Muscle layer of colon (tissue), 2 donors: Measurements from ENCODE around the gene TBC1D8.
"Not testable (repeated sequence)": the region's sequence is repeated elsewhere in the genome, so short reads cannot be mapped to it uniquely, and the experiment has no call there.

Experiments used
- H3K27ac ChIP-seq: one replicate; pipeline ENCODE4 v1.7.0; 2013; ENCODE audit warnings: low read depth, mild to moderate bottlenecking, low read length, moderate library complexity
- H3K27me3 ChIP-seq, 2 donors: one replicate each; pipeline ENCODE4 v1.7.0; 2013; ENCODE audit warnings: low read length in 2 of 2, mild to moderate bottlenecking in 2 of 2; ENCODE audit not compliant: insufficient read depth in 2 of 2, control insufficient read depth in 1 of 2
- H3K36me3 ChIP-seq: one replicate; pipeline ENCODE4 v1.7.0; 2013; ENCODE audit warnings: mild to moderate bottlenecking, low read length; ENCODE audit not compliant: insufficient read depth
- H3K4me1 ChIP-seq: one replicate; pipeline ENCODE4 v1.7.0; 2013; ENCODE audit warnings: mild to moderate bottlenecking, low read length; ENCODE audit not compliant: insufficient read depth
- H3K4me3 ChIP-seq, 2 donors: one replicate each; pipeline ENCODE4 v1.7.0; 2013; ENCODE audit warnings: low read length in 2 of 2, low read depth in 1 of 2, mild to moderate bottlenecking in 1 of 2, moderate library complexity in 1 of 2
- H3K9ac ChIP-seq: one replicate; pipeline ENCODE4 v1.7.0; 2013; ENCODE audit warnings: low read length
- H3K9me3 ChIP-seq: one replicate; pipeline ENCODE4 v1.7.0; 2013; ENCODE audit warnings: mild to moderate bottlenecking, low read length
- donor health status: abdominal sarcoma.
- donor health status: Adenocarcinoma of cecum.

TBC1D8 gene

GRCh38 chr2:101185656-101186055 is 34.5 kb upstream of the TBC1D8 start:
- Histone ChIP-seq H3K9ac (no peak overlapping the region), H3K36me3 (no peaks in the 10 kb centered on the region), H3K4me1 (no peaks in the 10 kb centered on the region), H3K9me3 (no peaks in the 10 kb centered on the region), H3K27me3 (no peaks in the 10 kb centered on the region), H3K27ac (no peak overlapping the region), H3K4me3 (no peak overlapping the region)

- Histone ChIP-seq H3K27me3 (no peaks in the 10 kb centered on the region), H3K4me3 (no peak overlapping the region), H3K9me3 (no peaks in the 10 kb centered on the region), H3K4me1 (no peaks in the 10 kb centered on the region), H3K9ac (no peak overlapping the region), H3K27ac (no peak overlapping the region), H3K36me3 (no peaks in the 10 kb centered on the region)
Observed at GRCh38 chr2:101185085-101185484, 33.9 kb upstream of the TBC1D8 start.

- Histone ChIP-seq H3K9ac (no peak overlapping the region), H3K4me1 (no peaks in the 10 kb centered on the region), H3K4me3 (no peak overlapping the region), H3K36me3 (no peaks in the 10 kb centered on the region), H3K27me3 (no peaks in the 10 kb centered on the region), H3K9me3 (no peaks in the 10 kb centered on the region), H3K27ac (no peak overlapping the region)
Observed at GRCh38 chr2:101179982-101180381, 28.8 kb upstream of the TBC1D8 start.

GRCh38 chr2:101176803-101177202 is 25.6 kb upstream of the TBC1D8 start:
- Histone ChIP-seq H3K9me3 (no peaks in the 10 kb centered on the region), H3K36me3 (no peaks in the 10 kb centered on the region), H3K4me3 (no peak overlapping the region), H3K27me3 (no peaks in the 10 kb centered on the region), H3K27ac (no peak overlapping the region), H3K9ac (no peak overlapping the region), H3K4me1 (no peaks in the 10 kb centered on the region)

GRCh38 chr2:101175991-101176390 is 24.8 kb upstream of the TBC1D8 start:
- H3K9me3 ChIP-seq = no peaks in the 10 kb centered on the region
- H3K27ac ChIP-seq = no peak overlapping the region
- H3K27me3 ChIP-seq = no peaks in the 10 kb centered on the region
- no peaks in the 10 kb centered on the region for H3K4me1 ChIP-seq
- no peak overlapping the region for H3K4me3 ChIP-seq
- no peaks in the 10 kb centered on the region for H3K36me3 ChIP-seq
- no peak overlapping the region for H3K9ac ChIP-seq

- no peak overlapping the region for H3K4me3 ChIP-seq
- no peaks in the 10 kb centered on the region for H3K9me3 ChIP-seq
- no peak overlapping the region for H3K27ac ChIP-seq
- H3K9ac ChIP-seq = no peak overlapping the region
- H3K4me1 ChIP-seq = no peaks in the 10 kb centered on the region
- H3K27me3 ChIP-seq = no peaks in the 10 kb centered on the region
- H3K36me3 ChIP-seq = no peaks in the 10 kb centered on the region
Observed at GRCh38 chr2:101173707-101174295, 22.6 kb upstream of the TBC1D8 start.

- not testable (repeated sequence) for H3K4me1 ChIP-seq
Observed at GRCh38 chr2:101169822-101170221, 18.6 kb upstream of the TBC1D8 start.

GRCh38 chr2:101168706-101169105 is 17.5 kb upstream of the TBC1D8 start:
- no peaks in the 10 kb centered on the region for H3K36me3 ChIP-seq
- no peak overlapping the region for H3K4me3 ChIP-seq
- H3K27ac ChIP-seq = no peak overlapping the region
- H3K9ac ChIP-seq = no peak overlapping the region
- no peaks in the 10 kb centered on the region for H3K27me3 ChIP-seq
- peaks cover 4% of the 10 kb centered on the region for H3K9me3 ChIP-seq
- no peaks in the 10 kb centered on the region for H3K4me1 ChIP-seq

More at GRCh38 chr2:101169822-101170221, 18.6 kb upstream of the TBC1D8 start:
- H3K9ac ChIP-seq, H3K27me3 ChIP-seq, H3K9me3 ChIP-seq, H3K4me3 ChIP-seq, H3K27ac ChIP-seq, H3K36me3 ChIP-seq: not testable (repeated sequence)

- not testable (repeated sequence) for H3K4me3 ChIP-seq, H3K36me3 ChIP-seq, H3K9me3 ChIP-seq, H3K27ac ChIP-seq, H3K4me1 ChIP-seq, H3K9ac ChIP-seq, H3K27me3 ChIP-seq
Observed at GRCh38 chr2:101167532-101167931, 16.4 kb upstream of the TBC1D8 start.

- H3K9me3 ChIP-seq = peaks cover 4% of the 10 kb centered on the region
Observed at GRCh38 chr2:101164021-101164420, 12.8 kb upstream of the TBC1D8 start.

GRCh38 chr2:101162561-101163330 is 11.6 kb upstream of the TBC1D8 start:
- Histone ChIP-seq H3K9me3 (no peaks in the 10 kb centered on the region), H3K27me3 (no peaks in the 10 kb centered on the region), H3K9ac (no peak overlapping the region), H3K4me1 (no peaks in the 10 kb centered on the region), H3K4me3 (no peak overlapping the region), H3K27ac (no peak overlapping the region), H3K36me3 (no peaks in the 10 kb centered on the region)

More at GRCh38 chr2:101164021-101164420, 12.8 kb upstream of the TBC1D8 start:
- H3K27ac ChIP-seq = no peak overlapping the region
- H3K4me1 ChIP-seq = no peaks in the 10 kb centered on the region
- H3K36me3 ChIP-seq = no peaks in the 10 kb centered on the region
- no peak overlapping the region for H3K4me3 ChIP-seq
- no peaks in the 10 kb centered on the region for H3K27me3 ChIP-seq
- no peak overlapping the region for H3K9ac ChIP-seq

- Histone ChIP-seq H3K27me3 (no peaks in the 10 kb centered on the region), H3K4me1 (no peaks in the 10 kb centered on the region), H3K36me3 (no peaks in the 10 kb centered on the region), H3K4me3 (no peak overlapping the region), H3K27ac (no peak overlapping the region), H3K9me3 (no peaks in the 10 kb centered on the region), H3K9ac (no peak overlapping the region)
Observed at GRCh38 chr2:101161658-101162057, 10.5 kb upstream of the TBC1D8 start.
